ENCODE measurements around the gene ALOX5AP. TPM values are rescaled to one million over a fixed set of nuclear protein-coding genes. Genes with fewer than 3 reads are reported as not detected.

ALOX5AP gene
- total RNA-seq, 1 donor from 2014 or later: 7.2 TPM

DNA sequence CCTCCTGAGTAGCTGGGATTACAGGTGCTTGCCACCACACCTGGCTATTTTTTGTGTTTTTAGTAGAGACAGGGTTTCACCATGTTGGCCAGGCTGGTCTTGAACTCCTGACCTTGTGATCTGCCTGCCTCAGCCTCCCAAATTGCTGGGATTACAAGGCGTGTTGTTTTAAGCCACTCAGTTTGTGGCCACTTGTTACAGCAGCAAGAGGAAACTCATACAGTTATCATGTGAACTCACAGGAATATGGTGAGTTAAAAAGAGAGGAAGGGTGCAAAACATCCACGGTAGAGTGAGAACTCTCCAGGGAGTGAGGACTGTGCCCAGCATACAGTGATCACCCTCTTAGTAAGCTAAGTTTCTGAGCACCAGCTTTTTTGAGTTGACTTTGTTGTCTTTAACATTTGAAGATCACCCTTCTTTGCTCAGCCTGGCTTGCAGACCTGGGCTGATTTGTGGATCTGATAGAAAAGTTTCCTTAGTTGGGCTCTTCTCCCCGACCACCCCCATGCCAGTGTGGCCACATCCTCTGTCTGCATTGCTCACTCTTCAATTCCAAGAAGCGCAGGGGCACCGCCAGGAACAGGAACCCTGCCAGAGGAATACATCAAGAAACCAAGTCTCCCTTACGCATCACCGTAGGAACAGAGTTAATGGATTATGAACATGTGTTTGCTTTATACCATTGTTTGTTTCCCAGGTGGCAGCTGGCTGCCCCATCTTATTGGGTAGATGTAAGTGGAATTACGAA is 16.0 kb downstream of the ALOX5AP start:
- H3K27me3 ChIP-seq (ENCODE audit: low read depth): peaks cover 13% of the 10 kb centered on the region
- H3K27ac ChIP-seq (replicated peaks): peak overlapping the region; percentile 76
- DNase-seq: no peak
- no peak overlapping the region for H3K4me3 ChIP-seq
- H3K4me1 ChIP-seq: peaks cover 26% of the 10 kb centered on the region
- no peaks in the 10 kb centered on the region for H3K36me3 ChIP-seq
- H3K9me3 ChIP-seq (replicated peaks): no peaks in the 10 kb centered on the region
- intact Hi-C loops (cut with micrococcal nuclease): no loop called here
- TF ChIP-seq, protein P1, sequence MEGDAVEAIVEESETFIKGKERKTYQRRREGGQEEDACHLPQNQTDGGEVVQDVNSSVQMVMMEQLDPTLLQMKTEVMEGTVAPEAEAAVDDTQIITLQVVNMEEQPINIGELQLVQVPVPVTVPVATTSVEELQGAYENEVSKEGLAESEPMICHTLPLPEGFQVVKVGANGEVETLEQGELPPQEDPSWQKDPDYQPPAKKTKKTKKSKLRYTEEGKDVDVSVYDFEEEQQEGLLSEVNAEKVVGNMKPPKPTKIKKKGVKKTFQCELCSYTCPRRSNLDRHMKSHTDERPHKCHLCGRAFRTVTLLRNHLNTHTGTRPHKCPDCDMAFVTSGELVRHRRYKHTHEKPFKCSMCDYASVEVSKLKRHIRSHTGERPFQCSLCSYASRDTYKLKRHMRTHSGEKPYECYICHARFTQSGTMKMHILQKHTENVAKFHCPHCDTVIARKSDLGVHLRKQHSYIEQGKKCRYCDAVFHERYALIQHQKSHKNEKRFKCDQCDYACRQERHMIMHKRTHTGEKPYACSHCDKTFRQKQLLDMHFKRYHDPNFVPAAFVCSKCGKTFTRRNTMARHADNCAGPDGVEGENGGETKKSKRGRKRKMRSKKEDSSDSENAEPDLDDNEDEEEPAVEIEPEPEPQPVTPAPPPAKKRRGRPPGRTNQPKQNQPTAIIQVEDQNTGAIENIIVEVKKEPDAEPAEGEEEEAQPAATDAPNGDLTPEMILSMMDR (IDR thresholded peaks at IDR 0.05; ENCODE audit: borderline replicate concordance): no peak

DNA sequence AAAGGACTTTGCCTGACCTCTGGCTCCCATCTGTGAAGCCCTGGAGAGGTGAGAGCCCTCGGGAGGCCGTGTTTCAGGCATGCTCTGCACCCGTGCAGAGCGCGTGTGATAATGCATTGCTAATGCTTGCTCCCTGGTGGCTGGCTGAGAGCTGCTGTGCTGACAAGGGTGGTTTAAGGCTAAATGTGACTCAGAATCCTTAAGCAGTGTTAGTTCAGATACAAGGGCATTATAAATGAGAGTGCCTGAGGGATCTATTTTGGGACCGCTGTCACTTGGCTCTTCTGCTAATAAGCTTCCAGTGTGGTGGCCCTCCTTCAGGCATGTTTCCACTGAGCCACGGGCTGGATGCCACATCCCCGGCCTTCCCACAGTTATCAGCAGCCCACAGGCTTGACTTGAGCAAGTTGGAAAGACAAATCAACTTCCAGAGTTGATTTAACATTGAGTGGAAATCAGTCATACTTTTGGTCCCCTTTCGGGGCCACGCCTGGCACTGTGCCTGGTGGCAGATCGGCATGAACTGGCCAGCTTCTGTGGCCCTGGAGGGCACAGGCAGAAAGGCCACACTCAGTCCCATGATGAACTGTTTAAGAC is 17.0 kb downstream of the ALOX5AP start:
- DNase-seq: peak; percentile 38
- TF ChIP-seq, protein P1 (IDR thresholded peaks at IDR 0.05; ENCODE audit: borderline replicate concordance): no peak
- Histone ChIP-seq H3K9me3 (replicated peaks) (no peaks in the 10 kb centered on the region), H3K27me3 (ENCODE audit: low read depth) (peaks cover 13% of the 10 kb centered on the region), H3K27ac (replicated peaks) (peak overlapping the region; percentile 76), H3K4me1 (peaks cover 23% of the 10 kb centered on the region), H3K36me3 (no peaks in the 10 kb centered on the region), H3K4me3 (no peak overlapping the region)
- intact Hi-C loops (cut with micrococcal nuclease): no loop called here

DNA sequence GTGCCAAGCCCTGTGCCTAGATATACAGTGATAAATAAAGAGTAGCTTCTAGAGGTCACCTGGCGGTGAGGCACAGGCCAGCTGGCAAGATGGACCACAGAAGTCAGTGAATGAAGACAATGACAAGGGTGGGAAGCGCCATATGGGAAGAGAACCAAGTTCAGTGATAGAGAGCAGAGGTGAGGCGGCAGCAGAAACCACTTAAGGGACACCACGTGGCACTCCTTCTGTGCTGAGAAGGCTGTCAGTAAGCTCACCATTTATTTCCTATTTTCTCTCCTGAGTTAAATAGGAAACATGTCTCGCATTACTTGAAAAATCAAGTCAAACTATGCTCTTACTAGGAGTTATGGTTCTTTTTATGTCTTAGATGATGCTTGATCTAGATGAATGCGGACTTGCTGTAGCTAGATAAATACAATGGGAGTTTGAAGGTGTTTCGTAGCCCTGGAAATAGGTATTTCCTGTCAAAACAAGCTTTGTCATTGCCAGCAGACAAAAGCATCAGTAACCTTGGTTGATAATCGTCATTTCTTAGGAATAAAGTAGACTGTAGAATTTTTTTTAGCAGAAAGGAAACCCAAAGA is 17.8 kb downstream of the ALOX5AP start:
- Histone ChIP-seq H3K9me3 (replicated peaks) (no peaks in the 10 kb centered on the region), H3K4me3 (no peak overlapping the region), H3K27me3 (ENCODE audit: low read depth) (peaks cover 13% of the 10 kb centered on the region), H3K4me1 (peaks cover 28% of the 10 kb centered on the region), H3K36me3 (no peaks in the 10 kb centered on the region), H3K27ac (replicated peaks) (peak overlapping the region; percentile 76)
- no peak for DNase-seq
- intact Hi-C loops (cut with micrococcal nuclease): no loop called here
- TF ChIP-seq, protein P1 (IDR thresholded peaks at IDR 0.05; ENCODE audit: borderline replicate concordance): no peak

DNA sequence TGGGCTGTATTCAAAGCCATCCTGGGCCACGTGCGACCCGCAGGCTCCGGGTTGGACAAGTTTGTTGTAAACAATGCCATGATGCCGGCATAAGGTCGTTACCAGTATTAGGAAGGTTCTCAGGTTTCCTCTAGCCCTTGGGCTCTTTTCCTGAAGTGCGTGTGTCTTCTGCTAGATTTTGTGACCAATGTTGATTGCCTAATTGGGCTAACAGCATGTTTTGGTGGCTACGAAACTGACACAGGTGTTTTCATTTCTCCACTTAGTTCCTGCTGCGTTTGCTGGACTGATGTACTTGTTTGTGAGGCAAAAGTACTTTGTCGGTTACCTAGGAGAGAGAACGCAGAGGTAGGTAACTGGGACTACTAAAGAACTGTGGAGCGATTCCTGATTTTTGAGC is 20.3 kb downstream of the ALOX5AP start:
- Histone ChIP-seq H3K36me3 (no peaks in the 10 kb centered on the region), H3K4me1 (peaks cover 28% of the 10 kb centered on the region), H3K4me3 (no peak overlapping the region), H3K27me3 (ENCODE audit: low read depth) (peaks cover 13% of the 10 kb centered on the region), H3K27ac (replicated peaks) (no peak overlapping the region), H3K9me3 (replicated peaks) (no peaks in the 10 kb centered on the region)
- TF ChIP-seq, protein P1 (IDR thresholded peaks at IDR 0.05; ENCODE audit: borderline replicate concordance): no peak
- intact Hi-C loops (cut with micrococcal nuclease): no loop called here
- no peak for DNase-seq

DNA sequence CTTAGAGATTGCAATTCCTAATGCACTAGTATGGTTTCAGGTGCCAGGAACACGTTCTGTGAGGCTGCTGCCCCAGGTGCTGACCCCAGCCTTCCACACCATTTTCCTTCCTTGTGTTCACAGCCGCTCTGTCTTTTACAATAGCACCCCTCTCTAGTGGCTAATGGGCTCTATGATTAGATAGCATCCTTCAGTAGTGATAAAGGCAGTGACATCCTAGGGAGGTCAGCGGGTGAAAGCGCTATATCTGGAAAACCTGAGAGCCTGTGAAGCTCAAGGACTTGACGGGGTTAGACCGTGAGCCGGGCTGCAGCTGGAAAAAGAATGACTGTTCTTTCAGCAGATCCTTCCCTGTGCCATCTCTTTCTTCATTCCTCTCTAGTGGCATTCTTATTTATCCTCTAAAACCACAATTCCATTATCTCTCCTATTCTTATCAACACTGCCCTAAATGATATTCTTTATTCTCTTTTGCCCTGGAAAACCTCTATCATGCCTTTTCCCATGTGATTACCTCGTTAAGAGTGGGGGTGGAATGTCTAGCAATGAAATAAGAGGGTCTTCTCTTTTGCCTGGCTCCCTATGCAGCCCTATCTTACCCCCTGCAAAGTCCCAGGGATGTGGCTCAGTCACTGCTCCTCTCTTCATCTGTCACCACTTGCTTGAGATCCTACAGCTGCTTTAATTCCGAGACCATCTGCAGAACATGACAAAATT is 21.8 kb downstream of the ALOX5AP start:
- no peaks in the 10 kb centered on the region for H3K9me3 ChIP-seq (replicated peaks)
- no peaks in the 10 kb centered on the region for H3K36me3 ChIP-seq
- peaks cover 22% of the 10 kb centered on the region for H3K4me1 ChIP-seq
- no peak overlapping the region for H3K4me3 ChIP-seq
- intact Hi-C loops (cut with micrococcal nuclease): no loop called here
- H3K27ac ChIP-seq (replicated peaks): no peak overlapping the region
- TF ChIP-seq, protein P1 (IDR thresholded peaks at IDR 0.05; ENCODE audit: borderline replicate concordance): no peak
- no peak for DNase-seq
- H3K27me3 ChIP-seq (ENCODE audit: low read depth): peaks cover 13% of the 10 kb centered on the region
